PFSK-1 (cell line): Measurements from ENCODE around the gene ADGRE3.

ENCODE experiments used
- POLR2AphosphoS5 ChIP-seq: IDR thresholded peaks from 2 replicates; pipeline ENCODE4 v1.6.1; 2012; ENCODE audit warnings: low read depth, mild to moderate bottlenecking, control low read depth, low read length, moderate library complexity
- SIN3A ChIP-seq: IDR thresholded peaks from 2 replicates; pipeline ENCODE4 v1.6.1; 2012; ENCODE audit warnings: mild to moderate bottlenecking, low read length, moderate library complexity, borderline replicate concordance; ENCODE audit not compliant: insufficient read depth
- TF ChIP-seq, protein P1 (sequence below), 2 experiments: IDR thresholded peaks; 2 replicates each; pipeline versions ENCODE4 v1.6.1 to v1.8.0; 2011 to 2012; ENCODE audit warnings: low read depth in 2 of 2, low read length in 2 of 2, control low read depth in 1 of 2, inconsistent platforms in 1 of 2, mild to moderate bottlenecking in 1 of 2, moderate library complexity in 1 of 2; ENCODE audit not compliant: insufficient read depth in 1 of 2

GRCh38 chr19:14686411-14686810 is 11.8 kb upstream of the ADGRE3 start:
- TF ChIP-seq, protein P1, sequence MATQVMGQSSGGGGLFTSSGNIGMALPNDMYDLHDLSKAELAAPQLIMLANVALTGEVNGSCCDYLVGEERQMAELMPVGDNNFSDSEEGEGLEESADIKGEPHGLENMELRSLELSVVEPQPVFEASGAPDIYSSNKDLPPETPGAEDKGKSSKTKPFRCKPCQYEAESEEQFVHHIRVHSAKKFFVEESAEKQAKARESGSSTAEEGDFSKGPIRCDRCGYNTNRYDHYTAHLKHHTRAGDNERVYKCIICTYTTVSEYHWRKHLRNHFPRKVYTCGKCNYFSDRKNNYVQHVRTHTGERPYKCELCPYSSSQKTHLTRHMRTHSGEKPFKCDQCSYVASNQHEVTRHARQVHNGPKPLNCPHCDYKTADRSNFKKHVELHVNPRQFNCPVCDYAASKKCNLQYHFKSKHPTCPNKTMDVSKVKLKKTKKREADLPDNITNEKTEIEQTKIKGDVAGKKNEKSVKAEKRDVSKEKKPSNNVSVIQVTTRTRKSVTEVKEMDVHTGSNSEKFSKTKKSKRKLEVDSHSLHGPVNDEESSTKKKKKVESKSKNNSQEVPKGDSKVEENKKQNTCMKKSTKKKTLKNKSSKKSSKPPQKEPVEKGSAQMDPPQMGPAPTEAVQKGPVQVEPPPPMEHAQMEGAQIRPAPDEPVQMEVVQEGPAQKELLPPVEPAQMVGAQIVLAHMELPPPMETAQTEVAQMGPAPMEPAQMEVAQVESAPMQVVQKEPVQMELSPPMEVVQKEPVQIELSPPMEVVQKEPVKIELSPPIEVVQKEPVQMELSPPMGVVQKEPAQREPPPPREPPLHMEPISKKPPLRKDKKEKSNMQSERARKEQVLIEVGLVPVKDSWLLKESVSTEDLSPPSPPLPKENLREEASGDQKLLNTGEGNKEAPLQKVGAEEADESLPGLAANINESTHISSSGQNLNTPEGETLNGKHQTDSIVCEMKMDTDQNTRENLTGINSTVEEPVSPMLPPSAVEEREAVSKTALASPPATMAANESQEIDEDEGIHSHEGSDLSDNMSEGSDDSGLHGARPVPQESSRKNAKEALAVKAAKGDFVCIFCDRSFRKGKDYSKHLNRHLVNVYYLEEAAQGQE (IDR thresholded peaks at IDR 0.05; ENCODE audit: insufficient read depth in 1 of 2, low read depth in 2 of 2, low read length in 2 of 2) = no peak
- no peak for TF ChIP-seq POLR2AphosphoS5
- no peak for TF ChIP-seq SIN3A
